GM19395 (cell line): ENCODE data around the gene CTXND1.
A peak's percentile ranks its signal among the peaks of the same experiment; 100 is the strongest.
"Not testable (repeated sequence)": the region's sequence is repeated elsewhere in the genome, so short reads cannot be mapped to it uniquely, and the experiment has no call there.

ENCODE experiments used
- ATAC-seq: cut with Tn5 transposase; IDR thresholded peaks from one replicate; pipeline ENCODE4 v1.9.1; 2021; ENCODE audit warnings: mild to moderate bottlenecking, moderate library complexity; ENCODE audit not compliant: unreplicated experiment

CTXND1 gene

GRCh38 chr15:80252121-80252518 is at the start of gene CTXND1:
TSS of gene CTXND1 (minus strand) at chr15:80252213. CDS start at chr15:80201949, 50,264 bp downstream.
- ATAC-seq: no peak

DNA sequence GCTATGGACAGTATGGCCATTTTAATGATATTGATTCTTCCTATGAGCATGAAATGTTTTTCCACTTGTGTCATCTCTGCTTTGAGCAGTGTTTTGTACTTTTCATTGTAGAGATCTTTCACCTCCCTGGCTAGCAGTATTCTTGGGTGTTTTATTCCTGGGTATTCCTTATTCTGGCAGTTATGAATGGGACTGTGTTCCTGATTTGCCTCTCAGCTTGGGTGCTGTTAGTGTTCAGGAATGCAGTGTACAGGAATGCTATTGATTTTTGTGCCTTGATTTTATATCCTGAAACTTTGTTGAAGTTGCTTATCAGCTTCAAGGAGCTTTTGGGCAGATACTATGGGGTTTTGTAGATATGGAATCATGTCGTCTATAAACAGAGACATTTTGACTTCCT is 49.5 kb upstream of the CTXND1 start:
- no peak for ATAC-seq

GRCh38 chr15:80295777-80296176 is 43.8 kb upstream of the CTXND1 start:
- not testable (repeated sequence) for ATAC-seq

DNA sequence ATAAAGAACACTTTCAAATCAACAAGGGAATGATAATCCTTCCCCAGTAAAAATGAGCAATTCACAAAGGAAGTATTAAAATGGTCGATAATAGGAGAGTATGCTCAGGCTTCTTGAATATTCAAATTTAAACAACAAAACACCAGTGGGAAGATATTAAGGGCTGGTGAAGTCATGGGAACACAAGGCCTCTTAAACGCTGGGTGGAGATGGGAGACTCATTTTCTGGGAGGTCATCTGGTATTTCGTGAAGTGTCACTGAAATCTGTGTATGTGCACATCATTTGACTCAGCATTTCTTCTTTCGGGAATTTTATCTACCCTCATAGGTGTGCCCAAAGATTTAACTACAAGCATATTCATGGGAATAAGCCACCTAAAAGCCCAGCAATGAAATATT is 40.1 kb upstream of the CTXND1 start:
- ATAC-seq: no peak

DNA sequence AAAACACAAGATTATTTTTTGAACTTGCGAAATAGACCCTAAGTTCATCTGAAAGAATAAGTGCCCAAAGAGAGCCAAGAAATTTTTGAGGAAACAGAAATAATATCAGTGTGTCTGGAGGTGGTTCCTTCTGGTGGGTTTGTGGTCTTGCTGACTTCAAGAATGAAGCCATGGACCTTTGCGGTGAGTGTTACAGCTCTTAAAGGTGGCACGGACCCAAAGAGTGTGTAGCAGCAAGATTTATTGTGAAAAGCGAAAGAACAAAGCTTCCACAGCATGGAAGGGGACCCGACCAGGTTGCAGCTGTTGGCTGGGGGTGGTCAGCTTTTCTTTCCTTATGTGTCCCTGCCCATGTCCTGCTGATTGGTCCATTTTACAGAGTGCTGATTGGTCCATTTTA is 38.9 kb upstream of the CTXND1 start:
- ATAC-seq: not testable (repeated sequence)

DNA sequence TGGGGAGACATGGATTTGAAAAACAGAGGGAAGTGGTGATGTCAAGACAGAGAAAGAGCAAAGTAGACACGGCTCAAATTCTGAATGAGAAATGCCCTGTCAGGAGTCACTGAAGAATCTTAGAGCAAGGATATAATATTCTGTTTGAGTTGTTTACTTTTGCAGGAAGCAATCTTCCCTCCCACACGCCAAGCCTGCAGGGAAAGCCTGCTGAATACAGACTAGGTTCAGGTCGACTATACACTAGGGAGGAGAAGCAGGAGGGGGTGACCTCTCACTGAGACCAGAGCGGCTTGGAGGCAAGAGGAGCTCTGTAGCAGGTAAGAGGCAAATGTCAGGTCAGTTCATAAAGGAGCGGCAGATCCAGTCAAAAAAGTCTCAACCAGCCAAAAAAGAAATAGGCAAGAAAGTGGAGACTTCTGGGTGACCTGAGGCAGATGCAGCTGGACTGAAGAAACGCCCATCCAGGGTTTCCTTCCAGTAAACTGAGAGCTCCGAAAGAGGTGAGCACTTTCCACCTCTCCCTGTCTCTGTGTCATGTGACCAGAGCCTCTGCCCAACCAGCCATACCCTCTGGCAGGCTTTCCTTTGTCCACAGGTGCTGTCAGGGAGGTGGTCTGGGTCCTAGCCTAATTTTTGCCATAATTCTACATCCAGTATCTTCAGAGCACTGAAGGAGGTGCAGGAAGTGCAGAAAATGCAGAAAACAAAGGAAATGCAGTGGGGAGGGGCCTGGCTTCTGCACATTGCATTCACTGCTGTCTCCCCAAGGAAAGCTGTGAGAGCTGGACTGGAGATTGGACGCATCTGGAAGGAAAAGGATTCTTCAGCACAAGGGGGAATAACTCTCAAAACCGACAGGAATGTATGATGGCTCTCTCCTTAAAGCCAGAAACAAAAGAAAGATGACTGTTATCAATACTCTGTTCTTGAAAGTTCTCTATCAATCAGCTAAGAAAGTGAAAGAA is 37.8 kb upstream of the CTXND1 start:
- no peak for ATAC-seq

DNA sequence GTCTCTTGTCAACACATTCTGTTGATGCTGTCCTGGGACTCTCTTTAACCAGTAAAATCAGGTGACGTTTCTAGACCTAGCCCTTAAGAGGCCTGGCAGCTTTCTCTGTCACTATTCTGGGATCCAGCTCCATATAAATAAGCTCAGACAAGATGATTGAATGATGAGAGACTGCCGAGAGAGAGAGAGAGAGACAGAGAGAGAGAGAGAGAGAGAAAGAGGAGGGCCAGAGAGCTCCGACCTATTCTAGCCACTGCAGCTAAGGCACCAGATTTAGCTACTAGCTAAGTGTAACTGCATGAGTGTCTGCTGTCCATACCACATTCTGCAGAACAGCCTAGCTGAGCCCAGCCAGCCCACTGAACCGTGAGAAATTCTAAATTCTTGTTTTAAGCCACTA is 36.1 kb upstream of the CTXND1 start:
- no peak for ATAC-seq

DNA sequence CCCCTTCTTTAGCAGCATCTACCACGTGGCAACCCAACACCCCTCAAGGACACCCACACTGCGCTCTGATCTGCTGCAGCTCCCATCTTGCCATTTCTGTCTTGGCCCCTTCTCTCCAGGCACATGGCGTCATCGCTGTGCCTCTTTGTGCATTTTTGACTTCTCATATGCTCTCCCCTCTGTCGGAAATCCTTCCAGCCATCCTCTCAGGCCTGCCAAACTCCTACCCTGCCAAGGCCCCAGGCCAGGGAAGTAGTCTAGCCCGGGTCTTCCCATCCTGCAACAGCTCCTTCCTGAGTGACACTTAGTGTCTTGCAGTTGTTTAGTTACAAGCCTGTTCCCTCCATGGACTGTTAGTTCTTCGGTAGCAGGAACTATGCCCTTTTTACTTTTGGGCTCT is 34.0 kb upstream of the CTXND1 start:
- ATAC-seq: no peak

DNA sequence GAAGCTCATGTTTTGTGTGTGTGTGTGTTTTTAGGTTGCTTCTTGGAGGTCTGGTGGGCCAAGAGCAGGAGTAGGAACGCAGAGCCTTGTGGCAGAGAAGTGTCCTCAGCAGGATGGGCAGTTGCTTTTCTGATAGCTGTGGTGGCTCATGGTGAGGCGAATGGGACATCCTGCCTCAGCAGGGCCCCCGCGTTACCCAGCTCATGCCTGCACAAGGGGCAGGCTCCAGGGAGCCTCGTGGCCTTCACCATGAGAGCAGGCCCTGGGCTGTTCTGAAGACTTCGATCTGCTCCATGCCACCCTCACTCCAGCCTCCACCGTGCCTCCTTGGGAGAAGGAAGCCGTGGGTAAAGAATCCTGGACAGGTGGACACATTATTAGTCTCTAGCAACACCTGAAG is 33.4 kb upstream of the CTXND1 start:
- ATAC-seq: no peak

- no peak for ATAC-seq
Observed at GRCh38 chr15:80283531-80283930, 31.5 kb upstream of the CTXND1 start.

DNA sequence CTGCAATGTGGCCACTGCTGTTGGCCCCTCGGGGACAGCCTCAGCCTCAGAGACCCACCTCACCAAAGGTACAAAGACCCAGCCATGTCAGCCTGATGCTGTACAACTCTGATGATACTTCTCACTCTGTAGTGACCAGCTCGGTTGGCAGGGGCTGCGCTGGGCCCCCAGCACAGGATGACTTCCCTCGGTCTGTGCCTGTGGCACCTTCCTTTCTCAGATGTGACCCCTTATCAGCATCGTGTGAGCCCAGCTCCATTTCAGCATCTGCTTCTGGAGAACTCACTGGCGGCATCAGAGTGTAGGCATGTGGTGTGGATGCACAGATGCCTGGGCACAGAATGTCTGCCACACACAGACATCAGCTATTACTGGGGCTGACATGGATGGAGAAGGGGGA is 25.1 kb upstream of the CTXND1 start:
- no peak for ATAC-seq

DNA sequence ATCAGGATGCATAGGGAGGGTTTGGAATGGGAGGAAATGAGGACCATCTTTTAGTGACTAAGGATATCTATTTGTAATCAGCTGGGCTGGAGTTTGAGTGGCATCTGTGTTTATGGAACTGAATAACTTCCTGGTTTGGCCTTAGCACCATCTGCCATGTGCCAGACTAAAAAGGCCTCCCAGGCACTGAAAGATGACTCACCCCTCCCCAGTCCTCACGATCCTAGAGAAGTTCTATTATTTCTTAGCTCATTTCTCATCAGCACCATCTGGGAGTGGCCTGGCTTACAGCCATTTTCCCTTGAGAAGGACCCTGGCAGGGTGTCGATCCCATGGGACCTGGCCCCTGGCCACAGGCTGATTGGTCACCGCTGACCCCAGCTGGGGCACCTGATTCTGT is 23.9 kb upstream of the CTXND1 start:
- no peak for ATAC-seq

GRCh38 chr15:80274996-80275395 is 23.0 kb upstream of the CTXND1 start:
- ATAC-seq: no peak

DNA sequence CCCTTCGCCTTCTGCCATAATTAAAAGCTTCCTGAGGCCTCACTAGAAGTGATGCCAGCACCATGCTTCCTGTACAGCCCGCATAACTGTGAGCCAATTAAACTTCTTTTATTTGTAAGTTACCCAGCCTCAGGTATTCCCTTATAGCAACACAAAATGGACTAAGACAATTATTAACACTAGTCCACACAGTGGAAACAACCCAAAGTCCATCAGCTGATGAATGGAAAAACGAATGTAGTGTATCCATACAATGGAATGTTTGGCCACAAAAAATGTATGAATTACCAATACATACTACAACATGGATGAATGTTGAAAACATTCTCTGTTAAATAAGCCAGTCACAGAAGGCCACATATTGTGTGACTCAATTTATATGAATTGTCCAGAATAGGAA is 22.5 kb upstream of the CTXND1 start:
- ATAC-seq: no peak

- no peak for ATAC-seq
Observed at GRCh38 chr15:80272987-80273386, 21.0 kb upstream of the CTXND1 start.

- no peak for ATAC-seq
Observed at GRCh38 chr15:80270472-80270871, 18.5 kb upstream of the CTXND1 start.

GRCh38 chr15:80268101-80268500 is 16.1 kb upstream of the CTXND1 start:
- ATAC-seq: no peak

GRCh38 chr15:80267658-80268057 is 15.6 kb upstream of the CTXND1 start:
- ATAC-seq: no peak

GRCh38 chr15:80266745-80267144 is 14.7 kb upstream of the CTXND1 start:
- ATAC-seq: no peak

- peak; percentile 57 for ATAC-seq
Observed at GRCh38 chr15:80266113-80266512, 14.1 kb upstream of the CTXND1 start.

DNA sequence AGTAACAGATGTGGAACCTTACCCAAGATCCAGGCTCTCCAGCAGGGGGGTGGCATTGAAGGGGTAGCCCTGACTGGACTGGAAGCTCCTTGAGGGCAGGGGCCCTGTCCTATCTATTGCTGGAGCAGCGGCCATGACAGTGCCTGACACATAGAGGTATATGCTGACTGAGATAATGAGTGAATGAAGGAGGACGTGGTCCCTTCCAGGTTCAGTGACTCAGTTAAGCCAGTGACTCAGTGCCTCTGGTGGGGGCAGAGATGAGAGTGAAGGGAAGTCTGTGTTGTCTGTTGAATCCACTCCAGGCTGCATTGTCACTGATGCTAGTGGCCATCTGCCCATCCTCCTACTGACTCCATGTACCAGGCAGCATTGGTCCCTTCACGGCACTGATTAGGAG is 13.0 kb upstream of the CTXND1 start:
- ATAC-seq: no peak

- ATAC-seq: no peak
Observed at GRCh38 chr15:80264031-80264430, 12.0 kb upstream of the CTXND1 start.

- no peak for ATAC-seq
Observed at GRCh38 chr15:80260551-80260950, 8.5 kb upstream of the CTXND1 start.
